Measurements from ENCODE around the gene PCSK2. TPM values are rescaled to one million over a fixed set of nuclear protein-coding genes. Genes with fewer than 3 reads are reported as not detected.

Gene PCSK2
- total and polyA plus RNA-seq, 2 of the 8 experiments (the other 6 are each of a cell fraction or from before 2014, with no cell fraction given) = 1.9 to 4.2 TPM

GRCh38 chr20:17457588-17458190 is 230.8 kb downstream of the PCSK2 start:
- Histone ChIP-seq H2AK5ac (ENCODE audit: low read depth, low read length) (no peak overlapping the region), H3K4me2 (ENCODE audit: insufficient read depth in 1 of 2, low read depth in 2 of 2, low read length in 2 of 2) (no peak overlapping the region), H3K36me3 (ENCODE audit: control insufficient read depth in 2 of 4, insufficient read depth in 4 of 4, low read length in 3 of 4) (no peaks in the 10 kb centered on the region), H3K23ac (ENCODE audit: insufficient read length) (no peak overlapping the region), H2BK20ac (ENCODE audit: low read length) (no peak overlapping the region), H4K5ac (ENCODE audit: insufficient read length, low read depth, low read length) (no peak overlapping the region), H3K56ac (replicated peaks; ENCODE audit: insufficient read length, low read depth, low read length) (no peak overlapping the region), H3K9ac (replicated peaks in 1 of 4; ENCODE audit: extremely low read depth in 1 of 4, low read depth in 3 of 4, low read length in 3 of 4) (no peak overlapping the region), H3K27ac (ENCODE audit: low read depth, low read length) (no peak overlapping the region), H3K4me3 (ENCODE audit: extremely low read depth in 1 of 4, insufficient read depth in 2 of 4, low read depth in 3 of 4, low read length in 4 of 4) (no peak overlapping the region), H4K91ac (replicated peaks; ENCODE audit: insufficient read length, low read length) (no peak overlapping the region), H4K20me1 (replicated peaks in 1 of 2; ENCODE audit: control insufficient read depth in 1 of 2, insufficient read depth in 2 of 2, low read length in 2 of 2) (no peaks in the 10 kb centered on the region), H3K14ac (ENCODE audit: insufficient read length) (no peak overlapping the region), H2BK5ac (ENCODE audit: low read depth, low read length) (no peak overlapping the region), H2BK15ac (ENCODE audit: low read length) (no peak overlapping the region), H3K4ac (replicated peaks; ENCODE audit: insufficient read length, low read depth, low read length) (no peak overlapping the region), H3K79me2 (ENCODE audit: control insufficient read depth in 1 of 2, insufficient read depth in 2 of 2, low read length in 2 of 2) (no peaks in the 10 kb centered on the region), H3K4me1 (replicated peaks in 1 of 4; ENCODE audit: control insufficient read depth in 3 of 4, insufficient read depth in 4 of 4, low read length in 3 of 4) (no peaks in the 10 kb centered on the region), H2BK12ac (ENCODE audit: low read depth, low read length) (no peak overlapping the region), H2AFZ (ENCODE audit: low read length) (no peak overlapping the region), H3K18ac (ENCODE audit: extremely low read depth, low read length) (no peak overlapping the region), H3K79me1 (ENCODE audit: low read depth, low read length) (no peaks in the 10 kb centered on the region), H4K8ac (ENCODE audit: extremely low read depth, insufficient read depth, low read length) (no peak overlapping the region), H3K27me3 (replicated peaks in 1 of 4; ENCODE audit: control insufficient read depth in 3 of 4, extremely low read depth in 1 of 4, insufficient read depth in 3 of 4, low read length in 3 of 4) (peaks cover 0 to 1% (median 0%) of the 10 kb centered on the region in 4 experiments; a peak in 1 of 7 replicates), H3K9me3 (ENCODE audit: insufficient read depth in 2 of 2, low read depth in 1 of 2, low read length in 1 of 2) (no peaks in the 10 kb centered on the region), H3K23me2 (ENCODE audit: low read depth, low read length) (no peaks in the 10 kb centered on the region), H2BK120ac (replicated peaks; ENCODE audit: low read depth, low read length) (no peak overlapping the region)
- DNase-seq (ENCODE audit: low read depth in 1 of 2, low spot score in 2 of 2) = no peak
- ChIA-PET CTCF (ENCODE audit: partially characterized antibody) (interaction anchor here (0.7 to 1.4 kb wide), 5 partner anchors 15 to 656 kb away, joined by 3 to 5 read pairs (median 3); no protein-coding TSS in a partner anchor), POLR2A (ENCODE audit: partially characterized antibody) (no interaction called here)
- WGBS, 2 experiments (ENCODE audit: extremely low coverage in 1 of 2, insufficient coverage in 1 of 2, insufficient read length in 1 of 2, insufficient replicate concordance in 2 of 2, low coverage in 1 of 2, low lambda C conversion rate in 2 of 2, missing lambda C conversion rate in 1 of 2) = 87% methylated on average over 6 of the region's 6 CpGs; no CpG with 5 or more reads in 1 of the 2 experiments
- no peak for FAIRE-seq
- TF ChIP-seq FOSL1 (IDR thresholded peaks at IDR 0.05; ENCODE audit: insufficient read depth, low read depth, low read length) = no peak
- TF ChIP-seq JUND (IDR thresholded peaks at IDR 0.05; ENCODE audit: low read length) = no peak
- no peak for TF ChIP-seq RXRA (IDR thresholded peaks at IDR 0.05; ENCODE audit: insufficient read depth, low read depth, low read length)
- TF ChIP-seq SP4 (IDR thresholded peaks at IDR 0.05; ENCODE audit: low read length) = no peak
- no peak for TF ChIP-seq KDM4A (IDR thresholded peaks at IDR 0.05; ENCODE audit: low read depth, low read length, severe bottlenecking)

Measured in H1 (cell line).